ENCODE results near the gene SLA2.
"Not testable (repeated sequence)": the region's sequence is repeated elsewhere in the genome, so short reads cannot be mapped to it uniquely, and the experiment has no call there.

SLA2 gene

GRCh38 chr20:36645998-36646397 is at the start of gene SLA2:
TSS of gene SLA2 (minus strand) at chr20:36646196. CDS start at chr20:36641335, 4,861 bp downstream.
- peak within 1 kb of the TSS; percentile 34; the same call in 1 of the 2 replicates for H2AFZ ChIP-seq (ENCODE audit: low read length)
- peak within 1 kb of the TSS; percentile 100 for H3K4me2 ChIP-seq (ENCODE audit: low read depth, low read length, poor library complexity, severe bottlenecking)
- no peaks in the 10 kb centered on the region for H4K20me1 ChIP-seq (ENCODE audit: insufficient read depth, low read length, poor library complexity, severe bottlenecking)

GRCh38 chr20:36695467-36695866 is 49.5 kb upstream of the SLA2 start:
- not testable (repeated sequence) for H3K27me3 ChIP-seq (ENCODE audit: insufficient read depth, low read length, poor library complexity, severe bottlenecking); H4K20me1 ChIP-seq (ENCODE audit: insufficient read depth, low read length, poor library complexity, severe bottlenecking)

More at GRCh38 chr20:36645998-36646397, at the start of gene SLA2:
- no peaks in the 10 kb centered on the region for H3K9me2 ChIP-seq (replicated peaks; ENCODE audit: low read depth, low read length)
- no peaks in the 10 kb centered on the region for H3K27me3 ChIP-seq (ENCODE audit: insufficient read depth, low read length, poor library complexity, severe bottlenecking)
- no peaks in the 10 kb centered on the region for H3K9me3 ChIP-seq (ENCODE audit: insufficient read depth, low read depth, low read length)
- H3F3A ChIP-seq (ENCODE audit: low read depth) = 0 out of 2 replicates have a peak, but pooled peaks cover 3% of the 10 kb centered on the region
- TF ChIP-seq CTCF (conservative IDR thresholded peaks at IDR 0.05; ENCODE audit: low read length) = no peak
- TF ChIP-seq EZH2phosphoT487 (IDR thresholded peaks at IDR 0.05; ENCODE audit: borderline replicate concordance) = no peak
- peaks cover 54% of the 10 kb centered on the region for H3K79me2 ChIP-seq (ENCODE audit: insufficient read depth, low read length)
- H3K9ac ChIP-seq (ENCODE audit: low read depth, low read length, poor library complexity, severe bottlenecking) = peak within 1 kb of the TSS; percentile 96
- peaks cover 53% of the 10 kb centered on the region for H3K4me1 ChIP-seq (ENCODE audit: insufficient read depth, low read length, poor library complexity, severe bottlenecking)
- H3K36me3 ChIP-seq (ENCODE audit: insufficient read depth, low read length) = peaks cover 2% of the 10 kb centered on the region; the same call in 1 of the 2 replicates
- peak within 1 kb of the TSS; percentile 91 for H3K4me3 ChIP-seq (ENCODE audit: low read length, poor library complexity, severe bottlenecking)

GRCh38 chr20:36688630-36689029 is 42.6 kb upstream of the SLA2 start:
- no peak for TF ChIP-seq EZH2phosphoT487 (IDR thresholded peaks at IDR 0.05; ENCODE audit: borderline replicate concordance)
- no peak for TF ChIP-seq CTCF (conservative IDR thresholded peaks at IDR 0.05; ENCODE audit: low read length)
- H4K20me1 ChIP-seq (ENCODE audit: insufficient read depth, low read length, poor library complexity, severe bottlenecking) = no peaks in the 10 kb centered on the region
- no peak overlapping the region for H3K4me3 ChIP-seq (ENCODE audit: low read length, poor library complexity, severe bottlenecking)

More at GRCh38 chr20:36695467-36695866, 49.5 kb upstream of the SLA2 start:
- not testable (repeated sequence) for H3K4me3 ChIP-seq (ENCODE audit: low read length, poor library complexity, severe bottlenecking); H3K79me2 ChIP-seq (ENCODE audit: insufficient read depth, low read length); H2AFZ ChIP-seq (ENCODE audit: low read length); H3K9me3 ChIP-seq (ENCODE audit: insufficient read depth, low read depth, low read length); H3K9me2 ChIP-seq (replicated peaks; ENCODE audit: low read depth, low read length); H3K9ac ChIP-seq (ENCODE audit: low read depth, low read length, poor library complexity, severe bottlenecking); H3F3A ChIP-seq (ENCODE audit: low read depth); H3K4me1 ChIP-seq (ENCODE audit: insufficient read depth, low read length, poor library complexity, severe bottlenecking); H3K36me3 ChIP-seq (ENCODE audit: insufficient read depth, low read length); H3K4me2 ChIP-seq (ENCODE audit: low read depth, low read length, poor library complexity, severe bottlenecking)

GRCh38 chr20:36687850-36688249 is 41.9 kb upstream of the SLA2 start:
- no peak overlapping the region for H3K4me3 ChIP-seq (ENCODE audit: low read length, poor library complexity, severe bottlenecking)
- H3K4me2 ChIP-seq (ENCODE audit: low read depth, low read length, poor library complexity, severe bottlenecking) = no peak overlapping the region
- no peaks in the 10 kb centered on the region for H3K9me2 ChIP-seq (replicated peaks; ENCODE audit: low read depth, low read length)
- no peak overlapping the region for H3K9ac ChIP-seq (ENCODE audit: low read depth, low read length, poor library complexity, severe bottlenecking)
- H3K9me3 ChIP-seq (ENCODE audit: insufficient read depth, low read depth, low read length) = no peaks in the 10 kb centered on the region
- no peaks in the 10 kb centered on the region; the same call in 1 of the 2 replicates for H3K36me3 ChIP-seq (ENCODE audit: insufficient read depth, low read length)
- no peaks in the 10 kb centered on the region for H3K79me2 ChIP-seq (ENCODE audit: insufficient read depth, low read length)
- no peaks in the 10 kb centered on the region for H3K4me1 ChIP-seq (ENCODE audit: insufficient read depth, low read length, poor library complexity, severe bottlenecking)
- TF ChIP-seq CTCF (conservative IDR thresholded peaks at IDR 0.05; ENCODE audit: low read length) (no peak), EZH2phosphoT487 (IDR thresholded peaks at IDR 0.05; ENCODE audit: borderline replicate concordance) (no peak)
- no peaks in the 10 kb centered on the region for H4K20me1 ChIP-seq (ENCODE audit: insufficient read depth, low read length, poor library complexity, severe bottlenecking)
- no peaks in the 10 kb centered on the region for H3F3A ChIP-seq (ENCODE audit: low read depth)
- no peaks in the 10 kb centered on the region for H3K27me3 ChIP-seq (ENCODE audit: insufficient read depth, low read length, poor library complexity, severe bottlenecking)
- H2AFZ ChIP-seq (ENCODE audit: low read length) = no peak overlapping the region

More at GRCh38 chr20:36688630-36689029, 42.6 kb upstream of the SLA2 start:
- Histone ChIP-seq H3K79me2 (ENCODE audit: insufficient read depth, low read length) (no peaks in the 10 kb centered on the region), H3K9me3 (ENCODE audit: insufficient read depth, low read depth, low read length) (no peaks in the 10 kb centered on the region), H3F3A (ENCODE audit: low read depth) (no peaks in the 10 kb centered on the region), H3K9me2 (replicated peaks; ENCODE audit: low read depth, low read length) (no peaks in the 10 kb centered on the region), H3K36me3 (ENCODE audit: insufficient read depth, low read length) (no peaks in the 10 kb centered on the region; the same call in 1 of the 2 replicates), H3K4me1 (ENCODE audit: insufficient read depth, low read length, poor library complexity, severe bottlenecking) (no peaks in the 10 kb centered on the region), H3K4me2 (ENCODE audit: low read depth, low read length, poor library complexity, severe bottlenecking) (no peak overlapping the region), H3K9ac (ENCODE audit: low read depth, low read length, poor library complexity, severe bottlenecking) (no peak overlapping the region), H2AFZ (ENCODE audit: low read length) (no peak overlapping the region), H3K27me3 (ENCODE audit: insufficient read depth, low read length, poor library complexity, severe bottlenecking) (no peaks in the 10 kb centered on the region)

All from Loucy (cell line).